Endothelial cell of umbilical vein (primary cell): ENCODE results near the gene TMEM269.

ENCODE experiments used
- EZH2 ChIP-seq: IDR thresholded peaks from 2 replicates; pipeline ENCODE4 v1.6.1; 2012; ENCODE audit warnings: borderline replicate concordance, low read depth, mild to moderate bottlenecking, moderate library complexity, low read length, inconsistent platforms; ENCODE audit not compliant: severe bottlenecking
- POLR2A ChIP-seq: IDR thresholded peaks from 2 replicates; pipeline ENCODE4 v1.6.1; 2012; ENCODE audit warnings: low read depth, mild to moderate bottlenecking, control low read depth, low read length
- TF ChIP-seq, protein P1 (sequence below), 2 donors: IDR thresholded peaks; 1 replicate in 1 of 2; 2 replicates in 1 of 2; pipeline ENCODE4 v1.5.1; 2011; ENCODE audit warnings: low read length in 2 of 2, mild to moderate bottlenecking in 2 of 2, moderate library complexity in 2 of 2, control low read depth in 1 of 2, inconsistent platforms in 1 of 2, low read depth in 1 of 2; ENCODE audit not compliant: insufficient read depth in 1 of 2; ENCODE audit errors: extremely low read depth in 1 of 2

DNA sequence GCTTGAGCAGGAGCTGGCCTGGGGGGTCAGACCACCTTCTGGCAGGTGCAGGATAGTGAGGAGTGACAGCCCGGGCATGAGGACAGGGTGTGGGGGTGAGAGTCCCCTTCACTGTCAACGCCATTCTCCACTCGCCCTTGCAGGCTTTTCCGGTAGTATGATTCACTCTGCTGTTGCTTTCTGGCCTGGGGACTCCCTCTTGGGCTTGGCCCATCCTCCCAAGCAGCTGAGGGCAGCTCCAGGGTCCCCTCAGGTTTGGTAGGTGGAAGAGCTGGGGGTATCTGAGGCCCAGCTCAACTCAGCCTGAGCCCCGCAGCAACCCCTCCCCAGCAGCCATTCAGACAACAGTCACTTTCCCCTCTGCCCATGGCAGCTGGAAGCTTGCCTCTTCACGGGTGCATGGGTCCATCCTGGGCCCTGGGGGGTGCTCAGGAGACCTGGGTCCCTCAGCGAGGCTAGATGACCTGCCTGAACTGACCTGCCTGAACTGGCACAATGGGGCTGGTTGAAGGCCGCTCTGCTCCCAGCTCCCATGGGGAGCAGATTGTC is 46.0 kb upstream of the TMEM269 start:
- TF ChIP-seq EZH2 (no peak), POLR2A (no peak)
- TF ChIP-seq, protein P1, sequence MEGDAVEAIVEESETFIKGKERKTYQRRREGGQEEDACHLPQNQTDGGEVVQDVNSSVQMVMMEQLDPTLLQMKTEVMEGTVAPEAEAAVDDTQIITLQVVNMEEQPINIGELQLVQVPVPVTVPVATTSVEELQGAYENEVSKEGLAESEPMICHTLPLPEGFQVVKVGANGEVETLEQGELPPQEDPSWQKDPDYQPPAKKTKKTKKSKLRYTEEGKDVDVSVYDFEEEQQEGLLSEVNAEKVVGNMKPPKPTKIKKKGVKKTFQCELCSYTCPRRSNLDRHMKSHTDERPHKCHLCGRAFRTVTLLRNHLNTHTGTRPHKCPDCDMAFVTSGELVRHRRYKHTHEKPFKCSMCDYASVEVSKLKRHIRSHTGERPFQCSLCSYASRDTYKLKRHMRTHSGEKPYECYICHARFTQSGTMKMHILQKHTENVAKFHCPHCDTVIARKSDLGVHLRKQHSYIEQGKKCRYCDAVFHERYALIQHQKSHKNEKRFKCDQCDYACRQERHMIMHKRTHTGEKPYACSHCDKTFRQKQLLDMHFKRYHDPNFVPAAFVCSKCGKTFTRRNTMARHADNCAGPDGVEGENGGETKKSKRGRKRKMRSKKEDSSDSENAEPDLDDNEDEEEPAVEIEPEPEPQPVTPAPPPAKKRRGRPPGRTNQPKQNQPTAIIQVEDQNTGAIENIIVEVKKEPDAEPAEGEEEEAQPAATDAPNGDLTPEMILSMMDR (IDR thresholded peaks at IDR 0.05; ENCODE audit: extremely low read depth in 1 of 2, insufficient read depth in 1 of 2, low read depth in 1 of 2, low read length in 2 of 2): no peak
